Smooth muscle cell (in vitro differentiated cells): ENCODE measurements around the gene SLC6A5. TPM values are rescaled to one million over a fixed set of nuclear protein-coding genes. Genes with fewer than 3 reads are reported as not detected.
"Not testable (repeated sequence)": the region's sequence is repeated elsewhere in the genome, so short reads cannot be mapped to it uniquely, and the experiment has no call there.

Experiments used
- DNase-seq: peaks from one replicate; lab custom pipeline; 2025; ENCODE audit not compliant: unreplicated experiment; lab: John Stamatoyannopoulos, UW
- H2AFZ ChIP-seq: fragments of 200-600 bp; sonication (generic); 2 replicates; pipeline ENCODE4 v1.6.0; 2016; ENCODE audit warnings: antibody characterized with exemption, low read depth, mild to moderate bottlenecking
- H3F3A ChIP-seq: fragments of 200-600 bp; sonication (generic); 2 replicates; pipeline ENCODE4 v1.6.0; 2017; ENCODE audit warnings: antibody characterized with exemption, low read depth
- H3K27ac ChIP-seq: fragments of 200-600 bp; sonication (generic); 2 replicates; pipeline ENCODE4 v1.5.1; 2016; ENCODE audit warnings: low read depth, mild to moderate bottlenecking
- H3K27me3 ChIP-seq: fragments of 200-600 bp; sonication (generic); 2 replicates; pipeline ENCODE4 v1.6.1; 2016; ENCODE audit warnings: low read depth, mild to moderate bottlenecking
- H3K36me3 ChIP-seq: fragments of 200-600 bp; sonication (generic); 2 replicates; pipeline ENCODE4 v1.5.1; 2016; ENCODE audit warnings: low read depth
- H3K4me1 ChIP-seq: fragments of 200-600 bp; sonication (generic); 2 replicates; pipeline ENCODE4 v1.5.1; 2016; ENCODE audit warnings: low read depth
- H3K4me2 ChIP-seq: fragments of 200-600 bp; sonication (generic); 2 replicates; pipeline ENCODE4 v1.6.0; 2016; ENCODE audit warnings: mild to moderate bottlenecking
- H3K4me3 ChIP-seq: fragments of 200-600 bp; sonication (generic); 2 replicates; pipeline ENCODE4 v1.5.1; 2016; ENCODE audit warnings: mild to moderate bottlenecking
- H3K79me2 ChIP-seq: fragments of 200-600 bp; sonication (generic); 2 replicates; pipeline ENCODE4 v1.6.0; 2016; ENCODE audit warnings: low read depth, mild to moderate bottlenecking
- H3K9ac ChIP-seq: fragments of 200-600 bp; sonication (generic); 2 replicates; pipeline ENCODE4 v1.6.0; 2016; ENCODE audit warnings: low read depth
- H3K9me3 ChIP-seq: fragments of 200-600 bp; sonication (generic); replicated peaks from 2 replicates; pipeline ENCODE4 v1.5.1; 2016; ENCODE audit warnings: low read depth
- H4K20me1 ChIP-seq: fragments of 200-600 bp; sonication (generic); 2 replicates; pipeline ENCODE4 v1.6.0; 2016; ENCODE audit warnings: low read depth
- WGBS: methylation state at CpG from one replicate; pipeline ENCODE4 v1.1.7; 2016; ENCODE audit warnings: low lambda C conversion rate; 5-methylcytosine and 5-hydroxymethylcytosine counted together
- polyA plus RNA-seq: library from polyadenylated mRNA; unstranded; fragments of >200 nt; fragmentation: Nextera tagmentation; extraction: Ambion mirVana; gene quantifications from 2 replicates; pipeline ENCODE4 v1.2.1, GENCODE V29; 2016
- total RNA-seq: library from RNA; depleted of rRNA; stranded (reverse); fragments of >200 nt; gene quantifications from 2 replicates; pipeline ENCODE4 v1.2.3, GENCODE V29; 2014
- TF ChIP-seq, protein P1 (sequence below): fragments of 200-600 bp; sonication (generic); IDR thresholded peaks from 2 replicates; pipeline ENCODE4 v1.5.1; 2017; ENCODE audit warnings: borderline replicate concordance, mild to moderate bottlenecking, antibody characterized with exemption; ENCODE audit not compliant: insufficient read depth, poor library complexity, severe bottlenecking

SLC6A5 gene
- total and polyA plus RNA-seq, 2 experiments from 2014 or later, result not detected

DNA sequence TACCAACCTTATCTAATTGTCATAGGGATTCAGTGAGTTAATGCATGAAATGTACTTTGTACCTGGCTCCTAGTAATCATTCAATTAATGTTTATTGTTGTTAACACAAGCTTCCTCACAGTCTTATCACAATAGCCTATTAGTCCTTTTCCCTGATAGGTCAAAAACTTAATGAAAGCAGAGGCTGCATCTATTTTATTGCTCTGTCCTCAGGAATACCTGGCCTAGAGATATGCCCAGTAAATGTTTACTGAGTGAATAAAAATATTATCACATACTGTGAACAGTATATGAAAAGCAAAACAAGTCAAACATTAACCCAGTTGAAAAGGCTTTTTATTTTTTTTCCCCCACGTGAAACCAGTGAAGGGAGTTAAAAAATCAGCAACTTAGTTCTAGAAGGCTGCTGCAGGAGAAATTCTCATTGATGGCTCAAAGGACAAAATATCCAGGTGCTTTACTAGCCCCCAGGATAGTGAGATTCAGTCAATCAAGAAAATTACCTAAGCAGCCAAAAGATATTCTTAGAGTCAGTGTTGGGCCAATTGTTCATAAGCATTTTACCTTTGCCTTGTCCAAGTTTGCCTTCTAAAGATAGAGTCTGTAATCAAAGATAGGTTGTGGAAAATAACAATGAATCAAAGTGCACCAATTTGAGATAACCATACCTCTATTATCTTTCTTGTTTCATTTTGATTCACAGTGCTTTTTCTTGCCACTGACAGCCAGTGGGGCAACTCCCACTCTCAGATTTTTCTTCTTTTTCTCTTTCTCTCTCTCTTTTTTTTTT is 34.4 kb upstream of the SLC6A5 start:
- H3K27ac ChIP-seq, result no peak overlapping the region
- no peaks in the 10 kb centered on the region for H3K79me2 ChIP-seq
- H3F3A ChIP-seq, result no peaks in the 10 kb centered on the region
- H3K27me3 ChIP-seq, result no peaks in the 10 kb centered on the region
- H2AFZ ChIP-seq, result no peak overlapping the region
- H3K36me3 ChIP-seq, result no peaks in the 10 kb centered on the region
- no peak for DNase-seq
- no peak overlapping the region for H3K4me2 ChIP-seq
- no peaks in the 10 kb centered on the region for H3K4me1 ChIP-seq
- 81% methylated on average over 1 of the region's 1 CpG for WGBS
- TF ChIP-seq, protein P1, sequence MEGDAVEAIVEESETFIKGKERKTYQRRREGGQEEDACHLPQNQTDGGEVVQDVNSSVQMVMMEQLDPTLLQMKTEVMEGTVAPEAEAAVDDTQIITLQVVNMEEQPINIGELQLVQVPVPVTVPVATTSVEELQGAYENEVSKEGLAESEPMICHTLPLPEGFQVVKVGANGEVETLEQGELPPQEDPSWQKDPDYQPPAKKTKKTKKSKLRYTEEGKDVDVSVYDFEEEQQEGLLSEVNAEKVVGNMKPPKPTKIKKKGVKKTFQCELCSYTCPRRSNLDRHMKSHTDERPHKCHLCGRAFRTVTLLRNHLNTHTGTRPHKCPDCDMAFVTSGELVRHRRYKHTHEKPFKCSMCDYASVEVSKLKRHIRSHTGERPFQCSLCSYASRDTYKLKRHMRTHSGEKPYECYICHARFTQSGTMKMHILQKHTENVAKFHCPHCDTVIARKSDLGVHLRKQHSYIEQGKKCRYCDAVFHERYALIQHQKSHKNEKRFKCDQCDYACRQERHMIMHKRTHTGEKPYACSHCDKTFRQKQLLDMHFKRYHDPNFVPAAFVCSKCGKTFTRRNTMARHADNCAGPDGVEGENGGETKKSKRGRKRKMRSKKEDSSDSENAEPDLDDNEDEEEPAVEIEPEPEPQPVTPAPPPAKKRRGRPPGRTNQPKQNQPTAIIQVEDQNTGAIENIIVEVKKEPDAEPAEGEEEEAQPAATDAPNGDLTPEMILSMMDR, result no peak
- no peaks in the 10 kb centered on the region for H3K9me3 ChIP-seq
- no peak overlapping the region for H3K9ac ChIP-seq
- H4K20me1 ChIP-seq, result no peaks in the 10 kb centered on the region
- no peak overlapping the region for H3K4me3 ChIP-seq

DNA sequence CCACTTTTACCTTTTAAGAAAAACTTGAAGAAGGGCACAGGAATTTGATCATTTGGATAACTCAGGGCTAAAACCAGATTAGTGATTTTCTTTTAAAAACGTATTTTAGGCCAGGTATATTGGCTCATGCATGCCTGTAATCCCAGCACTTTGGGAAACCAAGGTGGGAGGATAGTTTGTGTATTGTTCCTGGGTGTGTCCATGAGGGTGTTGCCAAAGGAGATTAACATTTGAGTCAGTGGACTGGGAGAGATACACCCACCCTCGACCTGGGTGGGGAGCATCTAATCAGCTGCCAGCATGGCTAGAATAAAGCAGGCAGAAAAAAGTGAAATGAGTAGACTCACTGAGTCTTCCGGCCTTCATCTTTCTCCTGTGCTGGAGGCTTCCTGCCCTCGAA is 33.3 kb upstream of the SLC6A5 start:
- H3K9ac ChIP-seq, H3F3A ChIP-seq, H3K27me3 ChIP-seq, H2AFZ ChIP-seq, H3K4me2 ChIP-seq, H3K79me2 ChIP-seq, H3K27ac ChIP-seq, H4K20me1 ChIP-seq, H3K4me3 ChIP-seq, H3K36me3 ChIP-seq, H3K9me3 ChIP-seq, DNase-seq, H3K4me1 ChIP-seq: not testable (repeated sequence)
- 77% methylated on average over 4 of the region's 4 CpGs for WGBS

DNA sequence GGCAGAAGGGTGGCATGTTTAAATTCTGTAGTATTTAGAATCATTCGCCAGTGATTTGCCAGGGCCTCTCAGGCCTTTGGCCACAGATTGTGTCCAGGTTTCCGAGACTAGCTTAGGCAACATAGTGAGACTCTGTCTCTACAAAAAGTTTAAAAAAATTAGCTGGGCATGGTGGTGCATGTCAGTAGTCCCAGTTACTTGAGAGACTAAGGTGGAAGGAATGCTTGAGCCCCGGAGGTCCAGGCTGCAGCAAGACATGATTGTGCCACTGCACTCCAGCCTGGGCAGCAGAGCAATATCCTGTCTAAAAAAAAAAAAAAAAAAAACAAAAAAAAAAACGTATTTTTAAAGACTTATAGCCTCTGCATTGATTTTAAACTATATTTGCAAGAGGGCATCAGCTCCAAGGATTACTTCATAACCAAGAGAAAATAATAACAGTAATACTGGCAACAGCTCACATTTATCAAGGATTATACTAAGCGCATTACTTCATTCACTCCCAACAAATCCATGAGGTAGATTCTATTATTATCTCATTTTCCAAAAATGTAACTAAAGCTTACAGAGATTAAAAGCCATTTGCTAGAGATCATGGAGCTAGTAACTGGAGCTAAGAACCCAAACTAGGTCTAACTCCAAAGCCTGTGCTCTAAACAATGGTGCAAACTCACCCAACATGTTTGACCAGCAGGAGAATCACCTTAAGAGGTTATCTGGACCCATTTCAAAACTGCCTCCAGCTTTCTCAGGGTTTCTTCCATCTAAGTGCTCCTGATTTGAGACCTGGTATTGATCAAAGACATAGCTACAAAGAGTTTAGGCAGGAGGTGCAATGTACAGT is 32.6 kb upstream of the SLC6A5 start:
- H3K27ac ChIP-seq, result no peak overlapping the region

DNA sequence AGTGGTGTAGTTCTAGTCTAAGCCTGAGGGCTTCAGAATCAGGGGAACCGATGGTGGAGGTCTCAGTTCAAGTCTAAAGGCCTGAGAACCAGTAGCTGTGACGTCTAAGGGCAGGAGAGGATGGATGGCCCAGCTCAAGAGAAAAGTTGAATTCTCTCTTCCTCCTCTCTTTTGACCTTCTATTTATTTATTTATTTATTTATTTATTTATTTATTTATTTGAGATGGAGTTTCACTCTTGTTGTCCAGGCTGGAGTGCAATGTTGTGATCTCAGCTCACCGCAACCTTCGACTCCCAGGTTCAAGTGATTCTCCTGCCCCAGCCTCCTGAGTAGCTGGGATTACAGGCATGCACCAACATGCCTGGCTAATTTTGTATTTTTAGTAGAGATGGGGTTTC is 19.7 kb upstream of the SLC6A5 start:
- not testable (repeated sequence) for H2AFZ ChIP-seq, H3K4me3 ChIP-seq, H3F3A ChIP-seq, H3K27ac ChIP-seq, H3K4me1 ChIP-seq, DNase-seq, H3K36me3 ChIP-seq, H3K27me3 ChIP-seq, H3K4me2 ChIP-seq, H4K20me1 ChIP-seq, H3K79me2 ChIP-seq, H3K9me3 ChIP-seq, H3K9ac ChIP-seq
- 91% methylated on average over 4 of the region's 4 CpGs for WGBS

More for the DNA sequence above, 32.6 kb upstream of the SLC6A5 start:
- Histone ChIP-seq H3K27me3 (no peaks in the 10 kb centered on the region), H3K36me3 (no peaks in the 10 kb centered on the region), H3K4me2 (no peak overlapping the region), H3K79me2 (no peaks in the 10 kb centered on the region), H3K9ac (no peak overlapping the region), H4K20me1 (no peaks in the 10 kb centered on the region), H3K4me3 (no peak overlapping the region), H3K4me1 (no peaks in the 10 kb centered on the region), H3K9me3 (no peaks in the 10 kb centered on the region), H2AFZ (no peak overlapping the region), H3F3A (no peaks in the 10 kb centered on the region)
- DNase-seq, result no peak
- 65% methylated on average over 5 of the region's 5 CpGs for WGBS
- TF ChIP-seq, protein P1, result no peak
